ENCODE measurements around the gene MGAT1. TPM values are rescaled to one million over a fixed set of nuclear protein-coding genes. Genes with fewer than 3 reads are reported as not detected.
"Not testable (repeated sequence)": the region's sequence is repeated elsewhere in the genome, so short reads cannot be mapped to it uniquely, and the experiment has no call there.

The MGAT1 gene
- total and polyA plus RNA-seq, 9 donors, result 52.1 to 100 (median 82.4) TPM

DNA sequence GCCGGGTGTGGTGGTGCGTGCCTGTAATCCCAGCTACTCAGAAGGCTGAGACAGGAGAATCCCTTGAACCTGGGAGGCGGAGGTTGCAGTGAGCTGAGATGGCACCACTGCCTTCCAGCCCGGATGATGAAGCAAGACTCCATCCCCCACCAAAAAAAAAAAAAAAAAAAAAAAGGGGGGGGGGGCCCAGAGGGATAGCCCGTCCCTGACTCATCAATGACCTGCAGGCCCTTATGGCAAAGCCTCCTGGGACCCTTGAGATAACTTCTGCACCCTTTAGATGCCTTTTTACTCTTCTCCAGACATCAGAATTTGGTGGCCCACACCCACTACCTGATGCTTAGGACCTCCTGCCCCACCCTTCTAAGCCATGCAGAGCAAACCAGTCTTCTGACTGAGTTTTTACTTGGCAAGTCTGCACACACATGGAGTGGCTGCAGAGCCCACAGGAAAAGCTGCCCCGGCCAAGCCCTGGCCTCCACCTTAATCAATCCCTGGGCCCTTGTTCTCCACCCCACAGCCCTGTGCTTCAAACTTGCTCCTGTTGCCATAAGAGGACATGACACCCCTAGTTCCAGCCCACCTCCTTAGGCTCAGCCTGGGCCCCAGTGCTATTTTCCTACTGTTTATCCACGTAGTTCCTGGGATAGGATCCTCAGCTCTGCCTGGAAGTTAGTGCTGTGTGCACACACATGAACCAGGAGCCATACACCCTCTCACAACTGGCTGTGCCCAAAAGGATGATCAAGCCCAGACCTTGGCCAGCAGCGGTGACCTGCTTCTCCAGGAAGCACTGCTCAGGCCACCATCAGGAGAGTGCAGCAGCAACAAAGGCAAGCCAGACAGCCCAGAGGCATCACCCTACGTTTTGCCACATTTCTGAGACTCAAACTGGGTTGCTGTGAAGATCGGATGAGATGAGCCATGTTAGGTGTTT, 5.1 kb downstream of the MGAT1 start:
- DNase-seq, result no peak

DNA sequence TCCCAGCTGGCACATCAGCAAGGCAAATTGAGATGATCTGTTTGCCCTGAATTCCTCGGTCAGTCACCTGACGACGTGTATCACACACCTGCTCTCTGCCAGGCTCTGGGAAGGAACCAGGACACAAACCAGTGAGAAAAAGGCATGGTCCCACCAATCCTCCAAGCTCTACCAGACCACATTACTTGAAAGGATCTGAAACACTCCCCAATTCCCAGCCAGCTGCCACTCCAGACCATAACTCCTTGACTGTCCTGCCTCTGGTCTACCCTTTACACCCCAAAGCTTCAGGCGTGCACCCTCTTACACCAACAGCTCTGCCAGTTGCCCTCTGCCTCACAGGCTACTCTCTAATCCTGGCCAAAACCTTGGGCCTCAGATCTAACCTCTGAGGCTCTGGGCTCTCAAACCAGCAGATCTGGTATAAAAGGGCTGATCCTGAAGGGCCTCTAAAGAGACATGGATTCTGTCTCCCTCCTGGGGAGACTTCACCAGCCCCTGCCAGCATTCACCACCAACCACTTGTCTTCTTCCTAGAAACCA, 6.8 kb downstream of the MGAT1 start:
- H3K36me3 ChIP-seq (ENCODE audit: control insufficient read depth, insufficient read depth, low read length), result peaks cover 55% of the 10 kb centered on the region
- no peaks in the 10 kb centered on the region for H3K27me3 ChIP-seq (ENCODE audit: control insufficient read depth, insufficient read depth, low read length)
- H3K4me3 ChIP-seq (ENCODE audit: low read length), result no peak overlapping the region
- no peak for DNase-seq
- H3K4me1 ChIP-seq (ENCODE audit: control insufficient read depth, insufficient read depth, low read length), result peaks cover 27% of the 10 kb centered on the region
- 77% methylated on average over 4 of the region's 4 CpGs for WGBS (ENCODE audit: insufficient coverage)
- H3K9me3 ChIP-seq (replicated peaks; ENCODE audit: control insufficient read depth, low read depth, low read length), result no peaks in the 10 kb centered on the region
- H3K27ac ChIP-seq (ENCODE audit: low read length), result no peak overlapping the region

More for the DNA sequence above, 5.1 kb downstream of the MGAT1 start:
- peaks cover 39% of the 10 kb centered on the region for H3K36me3 ChIP-seq (ENCODE audit: control insufficient read depth, insufficient read depth, low read length)
- H3K27me3 ChIP-seq (ENCODE audit: control insufficient read depth, insufficient read depth, low read length), result no peaks in the 10 kb centered on the region
- no peaks in the 10 kb centered on the region for H3K9me3 ChIP-seq (replicated peaks; ENCODE audit: control insufficient read depth, low read depth, low read length)
- no peak overlapping the region for H3K27ac ChIP-seq (ENCODE audit: low read length)
- H3K4me1 ChIP-seq (ENCODE audit: control insufficient read depth, insufficient read depth, low read length), result peaks cover 35% of the 10 kb centered on the region
- WGBS (ENCODE audit: insufficient coverage), result 70% methylated on average over 4 of the region's 10 CpGs
- H3K4me3 ChIP-seq (ENCODE audit: low read length), result no peak overlapping the region

DNA sequence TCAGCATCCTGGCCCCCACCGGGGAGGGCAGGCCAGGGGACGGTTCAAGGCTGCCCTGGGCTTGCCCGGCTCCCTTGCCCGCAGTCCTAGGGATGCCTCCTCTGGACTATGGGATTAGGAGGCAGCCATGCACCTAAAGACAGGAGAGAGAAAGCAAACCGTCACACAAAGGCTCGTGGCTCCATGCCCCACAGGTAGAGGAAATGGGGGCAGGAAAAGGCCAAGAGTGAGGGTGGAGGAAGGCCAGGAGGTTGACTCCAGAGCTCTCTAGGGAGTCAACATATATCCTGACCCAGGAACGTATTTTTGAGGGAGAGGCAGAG, 9.7 kb downstream of the MGAT1 start:
- H3K36me3 ChIP-seq (ENCODE audit: control insufficient read depth, insufficient read depth, low read length), result peaks cover 53% of the 10 kb centered on the region
- H3K27me3 ChIP-seq (ENCODE audit: control insufficient read depth, insufficient read depth, low read length), result no peaks in the 10 kb centered on the region
- H3K4me1 ChIP-seq (ENCODE audit: control insufficient read depth, insufficient read depth, low read length), result peaks cover 20% of the 10 kb centered on the region
- H3K4me3 ChIP-seq (ENCODE audit: low read length), result no peak overlapping the region
- no peak for DNase-seq
- no peaks in the 10 kb centered on the region for H3K9me3 ChIP-seq (replicated peaks; ENCODE audit: control insufficient read depth, low read depth, low read length)
- WGBS (ENCODE audit: insufficient coverage), result 83% methylated on average over 6 of the region's 7 CpGs
- no peak overlapping the region for H3K27ac ChIP-seq (ENCODE audit: low read length)

DNA sequence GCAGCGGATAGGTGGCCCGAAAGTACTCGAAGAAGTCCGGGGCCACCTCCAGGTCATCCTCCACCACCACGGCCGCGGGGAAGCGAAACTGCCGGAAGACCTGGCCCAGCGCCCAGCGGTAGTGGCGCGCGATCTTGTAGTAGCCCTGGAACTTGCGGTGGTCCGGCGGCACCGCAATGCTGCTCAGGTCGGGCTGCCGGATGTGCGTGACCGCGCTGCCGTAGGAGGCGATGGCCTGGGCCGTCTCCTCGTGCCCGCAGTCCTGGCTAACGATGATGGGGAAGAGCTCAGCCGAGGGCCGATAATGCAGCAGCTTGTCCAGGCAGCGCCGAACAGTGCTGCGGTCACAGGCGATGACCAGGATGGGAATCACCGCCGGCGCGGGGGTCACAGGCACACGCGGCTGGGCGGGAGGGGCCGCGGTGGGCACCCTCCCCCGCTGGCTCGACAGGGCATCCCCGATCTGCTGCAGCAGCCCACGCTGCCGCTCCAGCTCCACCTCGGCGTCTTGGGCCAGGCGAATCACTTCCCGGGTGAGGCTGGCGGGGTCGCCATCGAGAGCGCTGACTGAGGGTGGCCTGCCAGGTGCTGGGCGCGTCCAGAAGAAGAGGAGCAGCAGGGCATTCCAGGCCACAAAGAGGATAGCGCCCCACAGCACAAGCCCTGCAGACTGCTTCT, 10.2 kb downstream of the MGAT1 start:
- no peak overlapping the region for H3K27ac ChIP-seq (ENCODE audit: low read length)
- H3K27me3 ChIP-seq (ENCODE audit: control insufficient read depth, insufficient read depth, low read length), result no peaks in the 10 kb centered on the region
- WGBS (ENCODE audit: insufficient coverage), result 95% methylated on average over 53 of the region's 60 CpGs
- H3K9me3 ChIP-seq (replicated peaks; ENCODE audit: control insufficient read depth, low read depth, low read length), result no peaks in the 10 kb centered on the region
- peaks cover 20% of the 10 kb centered on the region for H3K4me1 ChIP-seq (ENCODE audit: control insufficient read depth, insufficient read depth, low read length)
- H3K36me3 ChIP-seq (ENCODE audit: control insufficient read depth, insufficient read depth, low read length), result peaks cover 48% of the 10 kb centered on the region
- DNase-seq, result no peak
- H3K4me3 ChIP-seq (ENCODE audit: low read length), result no peak overlapping the region

DNA sequence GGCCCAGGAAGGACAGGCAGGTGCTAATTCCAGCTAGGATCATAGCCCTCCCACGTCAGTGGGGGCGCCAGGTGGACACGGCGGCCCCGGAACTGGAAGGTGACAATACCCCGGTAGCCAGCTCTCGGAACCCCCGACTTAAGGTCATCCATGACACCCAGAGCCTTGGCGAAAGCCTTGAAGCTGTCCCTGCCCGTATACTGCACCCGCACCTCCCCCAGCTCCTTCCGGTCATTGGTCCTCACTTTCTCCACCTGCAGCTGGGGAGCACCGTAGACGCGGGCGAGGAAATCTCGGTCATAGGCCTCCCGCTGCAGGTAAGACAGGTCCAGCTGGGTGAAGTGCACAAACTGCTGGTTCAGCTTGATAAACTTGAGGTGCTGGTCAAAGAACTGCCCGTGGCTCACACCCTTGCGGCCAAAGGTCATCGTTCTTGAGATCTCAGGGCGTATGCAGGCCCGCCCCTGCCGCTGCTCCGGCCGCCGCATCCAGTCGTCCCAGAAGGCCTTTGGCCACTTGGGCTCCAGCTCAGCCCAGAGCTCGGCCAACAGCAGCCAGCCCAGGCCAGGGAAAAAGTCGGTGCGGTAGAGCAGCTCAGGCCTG, 10.9 kb downstream of the MGAT1 start:
- H3K4me1 ChIP-seq (ENCODE audit: control insufficient read depth, insufficient read depth, low read length), result peaks cover 25% of the 10 kb centered on the region

DNA sequence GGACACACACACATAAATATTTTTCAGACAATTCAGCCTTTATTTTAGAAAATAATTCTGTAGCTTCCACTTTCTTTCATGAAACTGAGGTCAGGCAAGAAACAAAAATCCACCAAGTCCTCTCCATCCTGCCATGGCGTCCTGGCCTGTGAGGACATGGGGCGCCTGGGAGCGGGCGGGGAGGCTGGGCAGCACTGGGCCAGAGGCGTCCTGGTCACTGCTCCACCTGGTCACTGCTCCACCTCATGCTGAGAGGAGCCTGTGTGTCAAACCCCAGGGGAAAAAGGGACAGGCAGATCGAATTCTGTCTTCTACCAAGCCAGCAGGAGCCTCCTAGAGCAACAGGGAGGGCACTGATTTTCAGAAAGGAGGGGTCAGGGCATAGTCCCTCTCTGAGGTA, 12.1 kb downstream of the MGAT1 start:
- DNase-seq, result no peak
- Histone ChIP-seq H3K4me1 (ENCODE audit: control insufficient read depth, insufficient read depth, low read length) (peaks cover 37% of the 10 kb centered on the region), H3K27ac (ENCODE audit: low read length) (no peak overlapping the region), H3K36me3 (ENCODE audit: control insufficient read depth, insufficient read depth, low read length) (peaks cover 43% of the 10 kb centered on the region), H3K9me3 (replicated peaks; ENCODE audit: control insufficient read depth, low read depth, low read length) (no peaks in the 10 kb centered on the region), H3K4me3 (ENCODE audit: low read length) (no peak overlapping the region), H3K27me3 (ENCODE audit: control insufficient read depth, insufficient read depth, low read length) (no peaks in the 10 kb centered on the region)
- WGBS (ENCODE audit: insufficient coverage), result 78% methylated on average over 3 of the region's 6 CpGs

More for the DNA sequence above, 10.9 kb downstream of the MGAT1 start:
- 93% methylated on average over 31 of the region's 31 CpGs for WGBS (ENCODE audit: insufficient coverage)
- no peaks in the 10 kb centered on the region for H3K9me3 ChIP-seq (replicated peaks; ENCODE audit: control insufficient read depth, low read depth, low read length)
- no peak overlapping the region for H3K4me3 ChIP-seq (ENCODE audit: low read length)
- H3K27me3 ChIP-seq (ENCODE audit: control insufficient read depth, insufficient read depth, low read length), result no peaks in the 10 kb centered on the region
- no peak overlapping the region for H3K27ac ChIP-seq (ENCODE audit: low read length)
- no peak for DNase-seq
- peaks cover 46% of the 10 kb centered on the region for H3K36me3 ChIP-seq (ENCODE audit: control insufficient read depth, insufficient read depth, low read length)

DNA sequence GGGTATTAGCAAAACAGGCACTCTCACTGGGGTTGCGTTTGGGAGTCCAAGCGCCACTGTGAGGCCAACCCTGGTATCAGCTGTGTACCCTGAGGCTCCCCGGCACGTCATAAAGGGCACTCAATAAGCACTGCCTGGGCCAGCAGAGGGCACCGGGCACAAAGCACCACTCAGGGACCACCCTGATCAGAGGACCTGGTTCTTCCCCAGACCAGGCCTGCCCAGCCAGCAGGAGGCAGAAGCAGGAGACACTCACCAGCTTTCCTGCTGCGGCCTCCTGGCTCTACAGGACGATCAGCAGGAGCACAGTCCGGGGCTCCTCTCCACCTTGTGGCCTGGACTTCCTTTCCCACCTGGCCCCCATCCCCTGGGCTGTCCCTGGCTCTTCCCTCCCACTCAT, 12.6 kb downstream of the MGAT1 start:
- WGBS (ENCODE audit: insufficient coverage), result 78% methylated on average over 8 of the region's 8 CpGs
- peaks cover 42% of the 10 kb centered on the region for H3K4me1 ChIP-seq (ENCODE audit: control insufficient read depth, insufficient read depth, low read length)
- no peaks in the 10 kb centered on the region for H3K9me3 ChIP-seq (replicated peaks; ENCODE audit: control insufficient read depth, low read depth, low read length)
- no peak overlapping the region for H3K4me3 ChIP-seq (ENCODE audit: low read length)
- no peaks in the 10 kb centered on the region for H3K27me3 ChIP-seq (ENCODE audit: control insufficient read depth, insufficient read depth, low read length)
- peaks cover 43% of the 10 kb centered on the region for H3K36me3 ChIP-seq (ENCODE audit: control insufficient read depth, insufficient read depth, low read length)
- no peak overlapping the region for H3K27ac ChIP-seq (ENCODE audit: low read length)
- no peak for DNase-seq

DNA sequence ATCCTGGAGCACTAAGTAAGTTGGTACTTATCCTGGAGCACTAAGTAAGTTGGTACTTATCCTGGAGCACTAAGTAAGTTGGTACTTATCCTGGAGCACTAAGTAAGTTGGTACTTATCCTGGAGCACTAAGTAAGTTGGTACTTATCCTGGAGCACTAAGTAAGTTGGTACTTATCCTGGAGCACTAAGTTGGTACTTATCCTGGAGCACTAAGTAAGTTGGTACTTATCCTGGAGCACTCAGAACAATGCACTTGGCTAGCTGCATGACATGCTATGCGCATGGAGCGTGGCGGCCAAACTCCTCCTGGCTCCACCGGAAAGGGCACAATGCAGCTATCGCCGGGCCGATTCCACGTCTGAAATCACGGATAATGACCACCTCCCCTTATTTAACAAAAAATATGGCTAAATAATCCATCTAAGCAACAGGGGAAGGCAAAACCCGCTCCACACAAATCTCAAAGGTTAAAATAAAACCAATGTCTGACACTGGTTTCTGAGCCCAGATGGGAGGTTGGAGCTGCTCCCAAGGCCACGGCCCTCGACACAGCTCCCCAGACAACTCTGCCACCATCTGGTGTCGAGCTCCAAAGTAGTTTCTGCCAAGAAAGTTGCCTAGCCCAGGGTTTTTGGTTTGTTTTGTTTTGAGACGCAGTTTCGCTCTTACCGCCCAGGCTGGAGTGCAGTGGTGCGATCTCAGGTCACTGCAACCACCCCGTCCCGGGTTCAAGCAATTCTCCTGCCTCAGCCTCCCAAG, 13.8 kb downstream of the MGAT1 start:
- peaks cover 43% of the 10 kb centered on the region for H3K36me3 ChIP-seq (ENCODE audit: control insufficient read depth, insufficient read depth, low read length)
- not testable (repeated sequence) for H3K4me3 ChIP-seq (ENCODE audit: low read length); H3K27me3 ChIP-seq (ENCODE audit: control insufficient read depth, insufficient read depth, low read length); DNase-seq; H3K9me3 ChIP-seq (replicated peaks; ENCODE audit: control insufficient read depth, low read depth, low read length)
- peak overlapping the region; percentile 29 for H3K27ac ChIP-seq (ENCODE audit: low read length)
- 78% methylated on average over 10 of the region's 19 CpGs for WGBS (ENCODE audit: insufficient coverage)
- H3K4me1 ChIP-seq (ENCODE audit: control insufficient read depth, insufficient read depth, low read length), result peaks cover 42% of the 10 kb centered on the region

DNA sequence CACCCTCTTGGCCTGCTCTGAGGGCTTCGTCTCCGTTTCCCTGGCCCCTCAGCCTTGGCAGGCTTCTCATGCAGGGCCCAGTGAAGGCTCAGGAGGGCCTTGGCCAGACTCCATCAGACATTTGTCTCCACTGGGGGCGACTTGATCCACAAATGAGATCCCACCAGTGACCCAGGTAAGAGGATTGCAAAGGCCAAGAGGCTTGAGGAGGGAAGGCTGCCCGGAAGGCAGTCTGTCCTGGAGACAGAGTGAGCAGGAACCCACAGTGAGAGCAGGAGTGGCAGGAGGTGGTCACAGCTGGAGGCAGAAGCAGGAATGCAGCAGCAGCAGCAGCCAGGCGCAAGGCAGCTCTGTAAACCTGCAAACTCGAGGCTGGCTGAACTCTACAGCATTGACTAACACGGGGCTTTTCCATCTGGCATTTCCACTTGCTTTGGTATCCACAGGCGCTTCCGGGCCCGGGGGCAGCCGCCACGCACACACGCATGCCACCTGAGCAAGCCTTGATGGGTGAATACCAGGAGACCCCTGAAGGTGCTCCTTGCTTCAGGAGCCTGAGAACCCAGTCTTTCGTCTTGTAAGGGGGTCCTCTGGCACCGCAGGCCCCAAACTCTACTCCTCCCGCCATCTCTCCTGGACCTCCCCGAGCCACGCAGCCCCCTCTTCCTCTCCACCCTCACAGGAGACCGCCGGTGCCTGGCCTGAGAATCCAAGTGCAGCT, 14.7 kb downstream of the MGAT1 start:
- peaks cover 38% of the 10 kb centered on the region for H3K36me3 ChIP-seq (ENCODE audit: control insufficient read depth, insufficient read depth, low read length)
- H3K27me3 ChIP-seq (ENCODE audit: control insufficient read depth, insufficient read depth, low read length), result no peaks in the 10 kb centered on the region
- no peaks in the 10 kb centered on the region for H3K9me3 ChIP-seq (replicated peaks; ENCODE audit: control insufficient read depth, low read depth, low read length)
- no peak for DNase-seq
- H3K27ac ChIP-seq (ENCODE audit: low read length), result peak overlapping the region; percentile 88
- peaks cover 42% of the 10 kb centered on the region for H3K4me1 ChIP-seq (ENCODE audit: control insufficient read depth, insufficient read depth, low read length)
- no peak overlapping the region for H3K4me3 ChIP-seq (ENCODE audit: low read length)
- 45% methylated on average over 11 of the region's 20 CpGs for WGBS (ENCODE audit: insufficient coverage)
